ENCODE data around the gene ATOH7.

The ATOH7 gene

DNA sequence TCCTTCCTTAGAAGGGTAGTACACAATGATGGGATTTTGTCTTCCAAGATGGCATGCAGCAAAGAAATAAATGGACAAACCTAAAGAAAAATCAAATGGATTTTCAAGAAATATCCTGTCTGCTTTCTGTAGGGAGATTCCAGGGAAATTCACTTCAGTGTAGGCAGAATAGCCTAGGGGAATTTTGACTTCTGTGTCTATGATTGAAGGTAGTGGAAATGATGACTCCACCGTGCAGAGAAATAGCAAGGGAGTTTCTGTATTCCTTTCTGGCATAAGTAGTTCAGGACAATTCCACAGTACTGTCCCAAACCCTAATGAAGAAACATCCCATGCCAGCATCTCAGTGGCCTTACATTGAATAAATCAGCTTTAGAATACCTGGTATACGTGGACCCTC lies 9.5 kb downstream of the ATOH7 start:
- no peak for DNase-seq
- in situ Hi-C loops (cut with HindIII; ENCODE audit: low pct_ligation_motif_present, low sequenced_read_pairs): no loop called here
- no peak overlapping the region for H3K27ac ChIP-seq
- TF ChIP-seq, protein P1, sequence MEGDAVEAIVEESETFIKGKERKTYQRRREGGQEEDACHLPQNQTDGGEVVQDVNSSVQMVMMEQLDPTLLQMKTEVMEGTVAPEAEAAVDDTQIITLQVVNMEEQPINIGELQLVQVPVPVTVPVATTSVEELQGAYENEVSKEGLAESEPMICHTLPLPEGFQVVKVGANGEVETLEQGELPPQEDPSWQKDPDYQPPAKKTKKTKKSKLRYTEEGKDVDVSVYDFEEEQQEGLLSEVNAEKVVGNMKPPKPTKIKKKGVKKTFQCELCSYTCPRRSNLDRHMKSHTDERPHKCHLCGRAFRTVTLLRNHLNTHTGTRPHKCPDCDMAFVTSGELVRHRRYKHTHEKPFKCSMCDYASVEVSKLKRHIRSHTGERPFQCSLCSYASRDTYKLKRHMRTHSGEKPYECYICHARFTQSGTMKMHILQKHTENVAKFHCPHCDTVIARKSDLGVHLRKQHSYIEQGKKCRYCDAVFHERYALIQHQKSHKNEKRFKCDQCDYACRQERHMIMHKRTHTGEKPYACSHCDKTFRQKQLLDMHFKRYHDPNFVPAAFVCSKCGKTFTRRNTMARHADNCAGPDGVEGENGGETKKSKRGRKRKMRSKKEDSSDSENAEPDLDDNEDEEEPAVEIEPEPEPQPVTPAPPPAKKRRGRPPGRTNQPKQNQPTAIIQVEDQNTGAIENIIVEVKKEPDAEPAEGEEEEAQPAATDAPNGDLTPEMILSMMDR (IDR thresholded peaks at IDR 0.05; ENCODE audit: low read depth, low read length, missing control alignments): no peak
- H3K4me3 ChIP-seq (ENCODE audit: low read depth, low read length): no peak overlapping the region
- no peaks in the 10 kb centered on the region for H3K27me3 ChIP-seq (replicated peaks)
- H3K36me3 ChIP-seq (replicated peaks): no peaks in the 10 kb centered on the region

DNA sequence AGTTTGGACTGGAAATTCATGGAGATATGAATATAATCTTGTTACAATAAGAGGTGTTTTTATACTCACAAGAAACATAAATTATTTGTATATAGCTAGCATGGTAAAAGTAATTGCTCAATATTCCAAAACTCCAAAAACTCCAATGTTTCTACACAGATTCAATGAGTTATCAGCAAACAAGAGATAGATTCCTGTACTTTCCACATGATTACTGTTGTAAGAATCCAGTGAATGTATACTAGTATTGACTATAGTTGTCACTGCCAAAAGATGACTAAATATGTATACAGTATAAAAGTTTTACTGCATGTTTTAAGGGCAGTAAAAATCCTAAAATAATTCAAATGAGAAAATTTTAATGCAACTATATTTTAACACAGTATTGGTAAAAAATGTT lies 10.7 kb downstream of the ATOH7 start:
- no peak for DNase-seq
- in situ Hi-C loops (cut with HindIII; ENCODE audit: low pct_ligation_motif_present, low sequenced_read_pairs): no loop called here
- Histone ChIP-seq H3K27me3 (replicated peaks) (no peaks in the 10 kb centered on the region), H3K36me3 (replicated peaks) (no peaks in the 10 kb centered on the region), H3K4me3 (ENCODE audit: low read depth, low read length) (no peak overlapping the region), H3K27ac (no peak overlapping the region)
- TF ChIP-seq, protein P1 (IDR thresholded peaks at IDR 0.05; ENCODE audit: low read depth, low read length, missing control alignments): no peak

DNA sequence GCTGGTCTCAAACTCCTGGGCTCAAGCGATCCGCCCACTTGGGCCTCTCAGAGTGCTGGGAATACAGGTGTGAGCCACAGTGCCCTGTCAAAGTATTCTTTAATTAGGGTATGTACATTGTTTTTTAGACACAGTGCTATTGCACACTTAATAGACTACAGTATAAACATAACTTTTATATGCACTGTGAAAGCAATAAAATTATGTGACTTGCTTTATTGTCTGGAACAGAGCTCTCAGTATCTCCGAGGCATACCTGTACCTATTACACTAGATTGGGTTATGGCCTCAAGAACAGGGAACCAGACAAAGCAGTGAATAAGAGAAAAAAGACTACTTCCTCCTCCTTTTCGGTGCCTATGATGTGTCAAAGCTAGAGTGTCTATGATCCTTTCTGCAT lies 13.1 kb downstream of the ATOH7 start:
- in situ Hi-C loops (cut with HindIII; ENCODE audit: low pct_ligation_motif_present, low sequenced_read_pairs): no loop called here
- Histone ChIP-seq H3K4me3 (ENCODE audit: low read depth, low read length) (no peak overlapping the region), H3K27me3 (replicated peaks) (no peaks in the 10 kb centered on the region), H3K36me3 (replicated peaks) (no peaks in the 10 kb centered on the region), H3K27ac (no peak overlapping the region)
- no peak for DNase-seq
- TF ChIP-seq, protein P1 (IDR thresholded peaks at IDR 0.05; ENCODE audit: low read depth, low read length, missing control alignments): no peak

DNA sequence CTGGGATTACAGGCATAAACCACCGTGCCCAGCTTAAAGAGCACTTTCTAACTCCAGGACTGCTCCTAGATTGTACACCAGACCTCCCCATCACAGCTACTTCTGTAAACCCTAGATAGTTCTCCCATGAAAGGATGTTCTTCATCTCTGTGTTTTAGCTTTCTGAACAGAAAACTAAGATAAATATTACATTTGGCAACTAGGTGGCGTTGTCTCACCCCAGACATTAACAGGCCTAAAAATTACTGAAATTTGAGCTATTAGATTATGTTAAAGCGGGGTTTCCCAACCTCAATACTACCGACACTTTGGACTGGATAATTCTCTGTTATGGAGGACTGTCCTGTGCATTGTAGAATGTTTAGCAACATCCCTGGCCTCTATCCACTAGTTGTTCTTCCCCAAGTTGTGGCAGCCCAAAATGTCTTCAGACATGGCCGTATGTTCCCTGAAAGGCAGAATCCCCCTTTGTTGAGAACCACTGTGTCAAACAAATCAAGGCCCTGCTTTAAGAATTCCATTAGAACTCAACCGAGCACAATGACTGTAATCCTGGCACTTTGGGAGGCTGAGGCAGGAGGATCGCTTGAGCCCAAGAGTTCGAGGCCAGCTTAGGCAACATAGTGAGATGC lies 19.1 kb downstream of the ATOH7 start:
- in situ Hi-C loops (cut with HindIII; ENCODE audit: low pct_ligation_motif_present, low sequenced_read_pairs): no loop called here
- Histone ChIP-seq H3K27ac (no peak overlapping the region), H3K36me3 (replicated peaks) (no peaks in the 10 kb centered on the region), H3K4me3 (ENCODE audit: low read depth, low read length) (no peak overlapping the region), H3K27me3 (replicated peaks) (no peaks in the 10 kb centered on the region)
- peak; percentile 3 for DNase-seq
- TF ChIP-seq, protein P1 (IDR thresholded peaks at IDR 0.05; ENCODE audit: low read depth, low read length, missing control alignments): peak; percentile 54

DNA sequence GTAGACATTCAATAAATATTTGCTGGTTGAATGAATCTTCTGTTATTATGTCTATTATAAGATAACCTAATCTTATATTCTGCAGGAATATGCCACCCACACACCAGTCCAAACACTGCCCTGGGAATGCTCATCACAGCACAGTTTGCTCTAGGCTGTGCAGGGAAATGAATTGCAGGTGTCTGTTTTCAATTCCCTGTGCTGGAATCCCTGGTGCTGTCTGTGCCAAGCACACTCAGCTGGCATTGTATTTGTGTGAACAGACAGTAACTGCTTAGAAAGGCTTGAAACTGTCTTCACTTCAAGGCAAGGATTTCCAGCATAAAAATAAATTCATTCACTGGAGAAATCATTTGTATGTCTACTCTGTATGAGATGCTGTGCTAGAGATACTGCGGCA lies 20.2 kb downstream of the ATOH7 start:
- TF ChIP-seq, protein P1 (IDR thresholded peaks at IDR 0.05; ENCODE audit: low read depth, low read length, missing control alignments): no peak
- H3K4me3 ChIP-seq (ENCODE audit: low read depth, low read length): no peak overlapping the region
- no peaks in the 10 kb centered on the region for H3K27me3 ChIP-seq (replicated peaks)
- H3K36me3 ChIP-seq (replicated peaks): no peaks in the 10 kb centered on the region
- in situ Hi-C loops (cut with HindIII; ENCODE audit: low pct_ligation_motif_present, low sequenced_read_pairs): no loop called here
- no peak for DNase-seq
- H3K27ac ChIP-seq: no peak overlapping the region

DNA sequence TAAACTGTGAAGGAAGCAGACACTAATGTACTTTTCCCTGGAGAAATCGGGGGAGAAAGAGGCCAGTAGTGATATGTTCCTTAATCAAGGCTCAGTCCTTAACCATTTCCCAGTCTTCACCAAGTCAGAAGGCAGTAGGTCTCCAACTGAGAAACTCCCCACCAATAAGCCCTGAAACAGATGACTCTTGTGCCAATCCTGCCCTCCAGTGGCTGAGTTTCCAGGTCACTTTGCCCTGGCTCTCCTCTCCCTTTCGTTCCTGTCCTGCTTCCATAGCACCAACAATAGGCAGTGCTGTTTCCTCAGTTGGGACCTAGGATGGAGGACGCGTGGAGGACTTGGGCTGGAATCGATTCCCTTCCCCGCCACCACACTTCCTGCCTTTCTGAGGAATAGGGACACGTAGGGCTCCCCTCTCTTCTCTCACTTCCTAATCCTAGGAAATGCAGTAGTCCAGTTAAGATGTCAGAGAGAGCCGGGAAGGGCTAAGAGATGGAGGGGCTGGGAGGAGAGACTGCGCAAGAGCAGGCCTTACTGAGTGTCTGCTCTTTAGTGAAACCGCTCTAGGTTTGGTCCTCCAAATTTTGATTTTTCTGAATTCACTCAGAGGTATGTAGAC lies 23.4 kb downstream of the ATOH7 start:
- in situ Hi-C loops (cut with HindIII; ENCODE audit: low pct_ligation_motif_present, low sequenced_read_pairs): no loop called here
- no peaks in the 10 kb centered on the region for H3K27me3 ChIP-seq (replicated peaks)
- peak; percentile 72 for DNase-seq
- no peak overlapping the region for H3K27ac ChIP-seq
- TF ChIP-seq, protein P1 (IDR thresholded peaks at IDR 0.05; ENCODE audit: low read depth, low read length, missing control alignments): peak; percentile 86
- H3K36me3 ChIP-seq (replicated peaks): no peaks in the 10 kb centered on the region
- H3K4me3 ChIP-seq (ENCODE audit: low read depth, low read length): no peak overlapping the region
